A549 (cell line): Measurements from ENCODE around the gene TMEM117. TPM values are rescaled to one million over a fixed set of nuclear protein-coding genes. Genes with fewer than 3 reads are reported as not detected.

Experiments used
- ATAC-seq, 2 experiments: fragments of 200-7000 bp in 1 of 2; fragments of >200 bp in 1 of 2; cut with Nextera tagmentation in 1 of 2; cut with Tn5 transposase in 1 of 2; 3 replicates each; pipeline versions ENCODE4 v1.8.0 to v1.9.1; 2018 to 2020; ENCODE audit warnings: mild to moderate bottlenecking in 1 of 2, moderate library complexity in 1 of 2
- CTCF ChIA-PET: fragments of 300-600 bp; sonication (Branson Sonifier 250); formaldehyde crosslinking; extraction: SDS; loops from one replicate; lab custom pipeline; 2021; ENCODE audit warnings: antibody characterized with exemption, inconsistent platforms; lab: Yijun Ruan, JAX
- POLR2A ChIA-PET: fragments of 350-600 bp; formaldehyde crosslinking; extraction: SDS; loops from one replicate; lab custom pipeline; 2021; ENCODE audit warnings: antibody characterized with exemption, inconsistent platforms; lab: Yijun Ruan, JAX
- DNase-seq, 2 experiments: peaks; one replicate each; pipeline versions ENCODE4 v3.0.0 to v3.0.0-alpha.2; 2011 to 2016; ENCODE audit warnings: low read depth in 1 of 2, low spot score in 1 of 2
- FAIRE-seq: peaks from 2 replicates; lab custom pipeline; 2011; peaks lifted over from hg19 to GRCh38; lab: Jason Lieb, UNC
- H3K27ac ChIP-seq, 2 experiments: fragments of >200 bp; sonication (Bioruptor Twin); formaldehyde crosslinking; 3 replicates each; pipeline ENCODE4 v1.5.1; 2016 to 2017
- H3K4me1 ChIP-seq: fragments of >200 bp; sonication (Bioruptor Twin); formaldehyde crosslinking; 3 replicates; pipeline ENCODE4 v1.6.1; 2016
- H3K4me2 ChIP-seq: fragments of >200 bp; sonication (Bioruptor Twin); formaldehyde crosslinking; 3 replicates; pipeline ENCODE4 v1.6.1; 2016
- H3K4me3 ChIP-seq: fragments of >200 bp; sonication (Bioruptor Twin); formaldehyde crosslinking; 3 replicates; pipeline ENCODE4 v1.5.1; 2016
- H3K9me3 ChIP-seq: fragments of >200 bp; sonication (Bioruptor Twin); formaldehyde crosslinking; 3 replicates; pipeline ENCODE4 v1.6.1; 2016
- CBX2 ChIP-seq: fragments of 200-600 bp; sonication (generic); IDR thresholded peaks from 2 replicates; pipeline ENCODE4 v1.6.1; 2016; ENCODE audit warnings: low read depth, mild to moderate bottlenecking, borderline replicate concordance
- CBX8 ChIP-seq: fragments of 200-600 bp; sonication (generic); IDR thresholded peaks from 2 replicates; pipeline ENCODE4 v1.6.1; 2016
- CTCF ChIP-seq: fragments of >200 bp; sonication (Bioruptor Twin); formaldehyde crosslinking; IDR thresholded peaks from 3 replicates; pipeline ENCODE4 v1.5.1; 2016
- E2F6 ChIP-seq: IDR thresholded peaks from 2 replicates; pipeline ENCODE4 v1.6.1; 2012; ENCODE audit warnings: low read depth, borderline replicate concordance
- EHMT2 ChIP-seq: fragments of 200-600 bp; sonication (generic); IDR thresholded peaks from 2 replicates; pipeline ENCODE4 v1.6.1; 2016; ENCODE audit warnings: antibody characterized with exemption, low read depth, mild to moderate bottlenecking, moderate library complexity
- EP300 ChIP-seq, 2 experiments: fragments of >200 bp; sonication (Bioruptor Twin); formaldehyde crosslinking; IDR thresholded peaks; 2 replicates in 1 of 2; 3 replicates in 1 of 2; pipeline ENCODE4 v1.6.1; 2016 to 2017
- FOSB ChIP-seq: fragments of 250-450 bp; sonication (Bioruptor Pico); IDR thresholded peaks from 2 replicates; pipeline ENCODE4 v1.5.0; 2020; ENCODE audit warnings: mild to moderate bottlenecking, moderate library complexity
- HOXB5 ChIP-seq: fragments of 250-450 bp; sonication (Bioruptor Pico); IDR thresholded peaks from 2 replicates; pipeline ENCODE4 v1.5.0; 2020; ENCODE audit warnings: mild to moderate bottlenecking, moderate library complexity
- JUN ChIP-seq, 2 experiments: fragments of >200 bp; sonication (Bioruptor Twin); formaldehyde crosslinking; IDR thresholded peaks; 2 replicates in 1 of 2; 3 replicates in 1 of 2; pipeline ENCODE4 v1.6.1; 2016 to 2017
- KDM5A ChIP-seq: fragments of 200-600 bp; sonication (generic); IDR thresholded peaks from 2 replicates; pipeline ENCODE4 v1.6.1; 2016; ENCODE audit warnings: antibody characterized with exemption, mild to moderate bottlenecking
- NPAS2 ChIP-seq: fragments of 250-450 bp; sonication (Bioruptor Pico); IDR thresholded peaks from 2 replicates; pipeline ENCODE4 v1.8.0; 2022; ENCODE audit warnings: mild to moderate bottlenecking, moderate library complexity, borderline replicate concordance
- NR3C1 ChIP-seq: fragments of >200 bp; sonication (Bioruptor Twin); formaldehyde crosslinking; IDR thresholded peaks from 3 replicates; pipeline ENCODE4 v1.6.1; 2017
- PBX3 ChIP-seq: IDR thresholded peaks from 2 replicates; pipeline ENCODE4 v1.6.1; 2012
- POLR2A ChIP-seq: IDR thresholded peaks from 2 replicates; pipeline ENCODE4 v1.6.1; 2012; ENCODE audit warnings: mild to moderate bottlenecking, low read length
- RAD21 ChIP-seq, 2 experiments: fragments of >200 bp in 1 of 2; sonication (Bioruptor Twin) in 1 of 2; formaldehyde crosslinking in 1 of 2; IDR thresholded peaks in 1 of 2; conservative IDR thresholded peaks in 1 of 2; 2 replicates in 1 of 2; 3 replicates in 1 of 2; pipeline ENCODE4 v1.6.1; 2012 to 2018; ENCODE audit warnings: inconsistent platforms in 1 of 2
- RARB ChIP-seq: fragments of 250-450 bp; sonication (Bioruptor Pico); IDR thresholded peaks from 2 replicates; pipeline ENCODE4 v1.8.0; 2021; ENCODE audit warnings: mild to moderate bottlenecking, moderate library complexity
- REST ChIP-seq: fragments of 200-600 bp; sonication (generic); IDR thresholded peaks from 2 replicates; pipeline ENCODE4 v1.6.1; 2016; ENCODE audit warnings: antibody characterized with exemption, mild to moderate bottlenecking, moderate library complexity
- SMC3 ChIP-seq: fragments of >200 bp; sonication (Bioruptor Twin); formaldehyde crosslinking; IDR thresholded peaks from 3 replicates; pipeline ENCODE4 v1.6.1; 2018; ENCODE audit warnings: inconsistent platforms
- SREBF2 ChIP-seq: fragments of 450-650 bp; IDR thresholded peaks from 2 replicates; pipeline ENCODE4 v1.6.1; 2014; ENCODE audit warnings: mild to moderate bottlenecking, moderate library complexity
- ZC3H11A ChIP-seq: fragments of 450-650 bp; IDR thresholded peaks from 2 replicates; pipeline ENCODE4 v1.6.1; 2014; ENCODE audit warnings: antibody characterized with exemption, mild to moderate bottlenecking
- ZFP36 ChIP-seq: fragments of 450-650 bp; IDR thresholded peaks from 2 replicates; pipeline ENCODE4 v1.6.1; 2014; ENCODE audit warnings: borderline replicate concordance; ENCODE audit not compliant: partially characterized antibody
- WGBS: methylation state at CpG from one replicate; pipeline ENCODE4 v1.1.6; 2017; ENCODE audit errors: missing lambda C conversion rate; 5-methylcytosine and 5-hydroxymethylcytosine counted together
- polyA plus RNA-seq, 4 experiments: library from polyadenylated mRNA; depleted of rRNA in 3 of 4; stranded (reverse); fragments of >200 nt; fragmentation: RNase III in 1 of 4; extraction: RNeasy Plus Mini Kit Qiagen cat#74134 plus additional on column Dnase treatment in 1 of 4; gene quantifications; 2 replicates in 3 of 4; 3 replicates in 1 of 4; pipeline ENCODE4 v1.2.3, GENCODE V29; 2011 to 2017
- TF ChIP-seq, protein P1 (sequence below): fragments of 150-350 bp; IDR thresholded peaks from 2 replicates; pipeline ENCODE4 v1.6.1; 2014; ENCODE audit warnings: low read depth, mild to moderate bottlenecking, low read length
- TF ChIP-seq, protein P2 (sequence below): IDR thresholded peaks from 2 replicates; pipeline ENCODE4 v1.6.1; 2012

TMEM117 gene
- polyA plus RNA-seq, 2 of the 4 experiments (the other 2 are of a cell fraction) = 2.1 to 4.6 TPM

DNA sequence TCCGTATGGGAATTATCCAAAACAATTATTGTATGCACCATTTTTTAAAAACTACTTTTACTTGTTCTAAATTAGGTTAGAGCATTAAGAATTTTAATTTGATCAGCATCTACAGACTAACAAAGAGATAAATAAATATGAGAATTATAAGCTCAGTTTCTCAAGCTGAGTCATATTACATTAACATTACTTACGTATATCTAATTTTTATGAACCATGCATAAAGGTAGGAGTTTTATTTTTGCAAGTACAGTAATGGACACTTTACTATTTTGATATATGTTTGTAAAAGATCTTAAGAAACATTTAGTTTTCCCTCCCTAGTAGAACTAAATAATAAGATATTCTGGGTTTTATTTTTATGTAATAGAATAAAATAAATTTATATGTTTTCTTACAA, 410.1 kb downstream of the TMEM117 start (continued):
- no peak for TF ChIP-seq REST
- no peak for TF ChIP-seq ZFP36
- TF ChIP-seq NPAS2 = no peak
- TF ChIP-seq ZC3H11A = no peak

DNA sequence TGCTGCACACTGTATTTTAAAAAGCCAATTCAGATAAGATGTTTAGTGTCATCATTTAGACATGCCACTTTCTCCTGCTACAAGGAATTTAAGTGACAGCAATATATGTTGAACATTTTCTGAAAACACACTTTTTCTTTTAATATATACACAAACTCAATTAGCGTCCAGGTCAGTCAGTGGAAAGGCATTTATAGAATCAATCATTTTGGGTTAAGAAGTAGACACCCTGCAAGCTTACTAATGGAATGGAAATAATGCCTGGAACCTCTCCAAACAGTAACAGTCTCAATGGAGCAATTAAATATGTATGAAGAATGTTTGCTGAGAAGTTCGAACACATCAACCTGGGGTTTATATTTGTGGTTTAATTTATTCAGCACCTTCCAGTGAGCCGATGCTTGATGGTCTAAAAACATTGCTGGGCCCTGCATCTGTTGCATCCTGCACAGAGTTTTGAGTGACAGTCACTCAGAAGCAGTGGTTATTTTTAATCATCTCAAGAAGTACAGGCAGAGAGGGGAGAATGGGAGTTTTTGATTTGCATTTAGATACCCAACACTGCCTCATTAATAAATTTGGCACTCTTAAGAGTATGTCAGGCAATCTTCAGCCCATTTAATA, 410.7 kb downstream of the TMEM117 start:
- Histone ChIP-seq H3K9me3 (no peaks in the 10 kb centered on the region), H3K4me2 (no peak overlapping the region), H3K27ac (no peak overlapping the region), H3K4me3 (no peak overlapping the region), H3K4me1 (no peaks in the 10 kb centered on the region)
- POLR2A ChIA-PET = no interaction called here
- DNase-seq (no peak), ATAC-seq (no peak), FAIRE-seq (no peak)
- 26% methylated on average over 3 of the region's 3 CpGs for WGBS
- CTCF ChIA-PET = no interaction called here
- TF ChIP-seq JUN (IDR thresholded peaks at IDR 0.05) (no peak), EP300 (IDR thresholded peaks at IDR 0.05) (no peak), HOXB5 (no peak), POLR2A (no peak), REST (no peak), SMC3 (no peak), RAD21 (conservative IDR thresholded peaks at IDR 0.05 in 1 of 2, IDR thresholded peaks at IDR 0.05 in 1 of 2) (no peak), CBX2 (no peak), SREBF2 (no peak), E2F6 (no peak), PBX3 (no peak), RARB (CRISPR knock-in tag) (no peak), NR3C1 (no peak), FOSB (no peak), EHMT2 (no peak), CTCF (no peak), CBX8 (no peak), KDM5A (no peak)
- TF ChIP-seq, protein P1, sequence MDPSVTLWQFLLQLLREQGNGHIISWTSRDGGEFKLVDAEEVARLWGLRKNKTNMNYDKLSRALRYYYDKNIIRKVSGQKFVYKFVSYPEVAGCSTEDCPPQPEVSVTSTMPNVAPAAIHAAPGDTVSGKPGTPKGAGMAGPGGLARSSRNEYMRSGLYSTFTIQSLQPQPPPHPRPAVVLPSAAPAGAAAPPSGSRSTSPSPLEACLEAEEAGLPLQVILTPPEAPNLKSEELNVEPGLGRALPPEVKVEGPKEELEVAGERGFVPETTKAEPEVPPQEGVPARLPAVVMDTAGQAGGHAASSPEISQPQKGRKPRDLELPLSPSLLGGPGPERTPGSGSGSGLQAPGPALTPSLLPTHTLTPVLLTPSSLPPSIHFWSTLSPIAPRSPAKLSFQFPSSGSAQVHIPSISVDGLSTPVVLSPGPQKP = no peak
- TF ChIP-seq, protein P2, sequence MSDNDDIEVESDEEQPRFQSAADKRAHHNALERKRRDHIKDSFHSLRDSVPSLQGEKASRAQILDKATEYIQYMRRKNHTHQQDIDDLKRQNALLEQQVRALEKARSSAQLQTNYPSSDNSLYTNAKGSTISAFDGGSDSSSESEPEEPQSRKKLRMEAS = no peak
